IgD-negative memory B cell (primary cell): Measurements from ENCODE around the gene NRP2. TPM values are rescaled to one million over a fixed set of nuclear protein-coding genes. Genes with fewer than 3 reads are reported as not detected.
A peak's percentile ranks its signal among the peaks of the same experiment; 100 is the strongest.

Source experiments
- H3K27ac Mint-ChIP-seq, 3 donors: one replicate each; pipeline ENCODE4 v1.8.0; 2020 to 2022; ENCODE audit warnings: mild to moderate bottlenecking in 3 of 3, mixed read lengths in 3 of 3, moderate library complexity in 1 of 3
- H3K27me3 Mint-ChIP-seq: one replicate; pipeline ENCODE4 v1.8.0; 2021; ENCODE audit warnings: mixed read lengths
- H3K36me3 Mint-ChIP-seq: one replicate; pipeline ENCODE4 v1.8.0; 2020; ENCODE audit warnings: mild to moderate bottlenecking, mixed read lengths
- H3K4me1 Mint-ChIP-seq, 3 donors: one replicate each; pipeline ENCODE4 v1.8.0; 2020 to 2022; ENCODE audit warnings: mixed read lengths in 3 of 3, mild to moderate bottlenecking in 1 of 3
- H3K4me3 Mint-ChIP-seq, 4 donors: one replicate each; pipeline ENCODE4 v1.8.0; 2020 to 2022; ENCODE audit warnings: mild to moderate bottlenecking in 4 of 4, mixed read lengths in 4 of 4, moderate library complexity in 3 of 4
- H3K9me3 Mint-ChIP-seq, 3 donors: one replicate each; pipeline ENCODE4 v1.8.0; 2020 to 2021; ENCODE audit warnings: mixed read lengths in 3 of 3, mild to moderate bottlenecking in 1 of 3
- polyA plus RNA-seq: library from polyadenylated mRNA; unstranded; fragments of 300-500 nt; fragmentation: Illumina TruSeq; gene quantifications from one replicate; pipeline ENCODE4 v1.2.3, GENCODE V29; 2021

NRP2 gene
- polyA plus RNA-seq, 1 donor from 2014 or later, result 0.55 TPM

DNA sequence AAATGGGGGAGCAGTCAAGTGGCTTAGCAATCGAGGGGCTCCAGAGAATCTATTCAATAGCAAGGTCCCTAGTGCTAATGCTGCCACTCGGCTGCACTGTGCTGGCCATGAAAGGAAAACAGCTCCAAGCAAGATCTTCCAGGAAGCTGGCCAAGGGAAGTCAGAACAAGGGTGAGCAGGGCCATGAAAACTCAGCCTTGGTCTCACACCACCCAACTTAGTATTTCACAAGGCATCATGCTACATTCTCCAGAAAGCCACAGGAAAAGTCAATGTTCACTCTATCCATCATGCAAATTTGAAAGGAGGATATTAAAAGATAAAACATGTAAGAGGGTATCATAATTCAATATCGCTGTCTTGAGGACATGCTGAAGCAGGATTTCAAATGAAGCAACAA is 35.7 kb downstream of the NRP2 start:
- Mint-ChIP-seq H3K4me1 (peaks cover 19 to 33% (median 27%) of the 10 kb centered on the region in 3 donors), H3K4me3 (no peak overlapping the region), H3K27ac (peak overlapping the region in 1 of 3 donors; percentile 6), H3K9me3 (no peaks in the 10 kb centered on the region), H3K36me3 (no peaks in the 10 kb centered on the region), H3K27me3 (peaks cover 1% of the 10 kb centered on the region)

GRCh38 chr2:205719847-205720246 is 37.5 kb downstream of the NRP2 start:
- H3K4me3 Mint-ChIP-seq, result no peak overlapping the region
- H3K36me3 Mint-ChIP-seq, result no peaks in the 10 kb centered on the region
- H3K27me3 Mint-ChIP-seq, result peaks cover 1% of the 10 kb centered on the region
- H3K9me3 Mint-ChIP-seq, result no peaks in the 10 kb centered on the region
- H3K27ac Mint-ChIP-seq, result no peak overlapping the region
- H3K4me1 Mint-ChIP-seq, result peaks cover 8 to 20% (median 19%) of the 10 kb centered on the region in 3 donors

DNA sequence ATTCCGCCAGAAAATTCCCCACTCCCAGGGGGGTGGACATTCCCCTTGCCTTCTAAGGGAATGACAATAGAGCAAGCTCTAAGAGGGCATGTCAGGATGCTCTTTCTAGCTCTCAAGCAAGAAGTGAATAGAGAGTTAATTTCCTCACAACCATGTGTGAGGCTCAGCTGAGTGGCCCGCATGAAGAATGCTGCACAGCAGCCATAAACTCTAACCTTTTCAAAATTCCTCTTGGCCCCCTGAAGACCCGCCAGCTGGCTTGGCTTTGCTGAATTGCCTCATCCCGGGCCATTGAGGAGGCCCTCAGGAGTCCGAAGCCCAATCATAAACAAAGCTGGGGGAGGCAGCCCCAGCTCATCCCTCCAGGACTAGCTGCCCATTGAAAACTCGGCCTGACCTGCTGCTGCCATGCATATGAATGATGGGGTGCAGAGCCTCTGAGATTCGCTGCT is 38.2 kb downstream of the NRP2 start:
- Mint-ChIP-seq H3K4me1 (peaks cover 6 to 19% (median 18%) of the 10 kb centered on the region in 3 donors), H3K36me3 (no peaks in the 10 kb centered on the region), H3K27me3 (peaks cover 1% of the 10 kb centered on the region), H3K9me3 (no peaks in the 10 kb centered on the region), H3K4me3 (no peak overlapping the region), H3K27ac (peak overlapping the region in 1 of 3 donors; percentile 53)

DNA sequence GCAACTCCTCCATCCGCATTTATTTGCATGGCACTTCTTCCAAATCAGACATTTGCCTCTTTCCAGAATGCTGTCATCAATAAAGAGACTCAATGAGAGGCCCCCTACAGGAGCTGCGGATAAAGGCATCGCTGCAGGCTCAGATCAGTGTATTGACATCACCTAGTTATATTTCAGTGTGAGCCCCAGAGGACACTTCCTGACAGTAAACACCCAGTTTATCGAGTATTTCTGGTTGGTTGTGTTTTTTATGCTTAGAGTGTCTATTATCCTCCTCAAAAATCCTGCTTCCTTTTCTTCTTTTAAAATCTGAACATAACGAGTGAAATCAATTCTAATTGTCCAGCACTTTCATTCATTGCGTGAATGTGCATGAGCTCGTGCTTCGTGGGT is 38.8 kb downstream of the NRP2 start:
- H3K27ac Mint-ChIP-seq, result peak overlapping the region in 1 of 3 donors; percentile 53
- no peaks in the 10 kb centered on the region for H3K36me3 Mint-ChIP-seq
- H3K27me3 Mint-ChIP-seq, result peaks cover 1% of the 10 kb centered on the region
- H3K4me3 Mint-ChIP-seq, result peak overlapping the region in 1 of 4 donors; percentile 39
- no peaks in the 10 kb centered on the region for H3K9me3 Mint-ChIP-seq
- peaks cover 6 to 19% (median 18%) of the 10 kb centered on the region in 3 donors for H3K4me1 Mint-ChIP-seq

- peak overlapping the region; percentile 82 to 96 (median 85) for H3K27ac Mint-ChIP-seq
Observed at GRCh38 chr2:205722283-205722918, 40.1 kb downstream of the NRP2 start.

GRCh38 chr2:205723179-205723578 is 40.9 kb downstream of the NRP2 start:
- H3K4me3 Mint-ChIP-seq, result no peak overlapping the region
- peaks cover 1% of the 10 kb centered on the region for H3K27me3 Mint-ChIP-seq
- H3K36me3 Mint-ChIP-seq, result no peaks in the 10 kb centered on the region

More at GRCh38 chr2:205722283-205722918, 40.1 kb downstream of the NRP2 start:
- Mint-ChIP-seq H3K36me3 (no peaks in the 10 kb centered on the region), H3K9me3 (no peaks in the 10 kb centered on the region), H3K4me1 (peaks cover 6 to 18% (median 18%) of the 10 kb centered on the region in 3 donors), H3K27me3 (peaks cover 1% of the 10 kb centered on the region), H3K4me3 (peak overlapping the region in 3 of 4 donors; percentile 28 to 43 (median 30))

DNA sequence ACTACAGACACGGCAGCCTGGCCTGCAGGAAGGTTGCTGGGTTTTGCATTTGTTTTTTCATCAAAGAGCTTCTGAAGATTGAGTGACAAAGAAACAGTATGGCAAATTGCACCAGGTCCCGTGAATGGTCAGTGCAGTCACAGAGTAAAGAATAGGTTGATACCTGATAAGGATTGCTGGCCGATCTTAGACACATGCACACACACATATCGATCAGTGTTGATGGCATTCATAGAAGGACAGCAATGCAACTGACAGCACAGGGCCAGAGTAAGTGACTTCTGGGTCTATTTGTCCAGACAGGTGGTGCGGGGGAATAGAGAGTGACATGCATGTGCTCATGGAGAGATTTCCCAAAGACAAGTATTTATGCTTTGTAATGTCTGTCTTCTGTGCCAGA is 42.8 kb downstream of the NRP2 start:
- Mint-ChIP-seq H3K36me3 (peaks cover 1% of the 10 kb centered on the region), H3K27ac (no peak overlapping the region), H3K9me3 (no peaks in the 10 kb centered on the region), H3K27me3 (peaks cover 4% of the 10 kb centered on the region), H3K4me1 (peaks cover 6 to 18% (median 14%) of the 10 kb centered on the region in 3 donors), H3K4me3 (no peak overlapping the region)

More at GRCh38 chr2:205723179-205723578, 40.9 kb downstream of the NRP2 start:
- Mint-ChIP-seq H3K27ac (no peak overlapping the region), H3K4me1 (peaks cover 6 to 18% (median 14%) of the 10 kb centered on the region in 3 donors), H3K9me3 (no peaks in the 10 kb centered on the region)

- Mint-ChIP-seq H3K36me3 (peaks cover 3% of the 10 kb centered on the region), H3K4me1 (peaks cover 6 to 15% (median 12%) of the 10 kb centered on the region in 3 donors), H3K27ac (no peak overlapping the region), H3K27me3 (peaks cover 5% of the 10 kb centered on the region), H3K9me3 (no peaks in the 10 kb centered on the region), H3K4me3 (no peak overlapping the region)
Observed at GRCh38 chr2:205726506-205726905, 44.2 kb downstream of the NRP2 start.

- no peak overlapping the region for H3K4me3 Mint-ChIP-seq
- H3K36me3 Mint-ChIP-seq, result peaks cover 3% of the 10 kb centered on the region
- peaks cover 5% of the 10 kb centered on the region for H3K27me3 Mint-ChIP-seq
- no peak overlapping the region for H3K27ac Mint-ChIP-seq
- H3K9me3 Mint-ChIP-seq, result no peaks in the 10 kb centered on the region
- H3K4me1 Mint-ChIP-seq, result peaks cover 2 to 8% (median 7%) of the 10 kb centered on the region in 3 donors
Observed at GRCh38 chr2:205727174-205727573, 44.9 kb downstream of the NRP2 start.

DNA sequence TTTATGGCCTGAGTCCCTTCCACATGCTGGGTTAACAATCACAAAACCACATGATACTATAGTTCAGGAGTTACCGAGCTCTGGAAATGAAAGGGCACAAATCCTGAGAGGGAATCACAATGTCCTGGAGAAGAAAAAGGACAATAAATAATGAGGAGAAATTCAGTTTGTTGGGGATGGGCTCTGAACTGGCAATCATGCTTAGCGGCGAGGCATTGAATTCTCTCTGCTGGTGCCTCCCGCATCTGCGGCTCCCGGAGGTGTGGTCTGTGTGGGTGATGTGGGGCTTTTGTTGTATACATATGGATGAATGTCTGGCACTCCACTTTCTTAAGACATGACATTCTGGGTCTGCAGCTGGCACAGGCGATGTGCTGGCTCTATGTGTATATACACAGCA is 46.1 kb downstream of the NRP2 start:
- Mint-ChIP-seq H3K36me3 (peaks cover 3% of the 10 kb centered on the region), H3K4me3 (peak overlapping the region in 1 of 4 donors; percentile 54), H3K9me3 (no peaks in the 10 kb centered on the region), H3K27me3 (peaks cover 5% of the 10 kb centered on the region), H3K27ac (peak overlapping the region in 1 of 3 donors; percentile 78), H3K4me1 (peaks cover 0 to 3% (median 2%) of the 10 kb centered on the region in 3 donors)

- peaks cover 3% of the 10 kb centered on the region for H3K36me3 Mint-ChIP-seq
- peaks cover 0 to 3% (median 0%) of the 10 kb centered on the region in 3 donors for H3K4me1 Mint-ChIP-seq
- H3K27me3 Mint-ChIP-seq, result peaks cover 5% of the 10 kb centered on the region
- no peak overlapping the region for H3K27ac Mint-ChIP-seq
- no peak overlapping the region for H3K4me3 Mint-ChIP-seq
- H3K9me3 Mint-ChIP-seq, result no peaks in the 10 kb centered on the region
Observed at GRCh38 chr2:205730191-205730590, 47.9 kb downstream of the NRP2 start.

DNA sequence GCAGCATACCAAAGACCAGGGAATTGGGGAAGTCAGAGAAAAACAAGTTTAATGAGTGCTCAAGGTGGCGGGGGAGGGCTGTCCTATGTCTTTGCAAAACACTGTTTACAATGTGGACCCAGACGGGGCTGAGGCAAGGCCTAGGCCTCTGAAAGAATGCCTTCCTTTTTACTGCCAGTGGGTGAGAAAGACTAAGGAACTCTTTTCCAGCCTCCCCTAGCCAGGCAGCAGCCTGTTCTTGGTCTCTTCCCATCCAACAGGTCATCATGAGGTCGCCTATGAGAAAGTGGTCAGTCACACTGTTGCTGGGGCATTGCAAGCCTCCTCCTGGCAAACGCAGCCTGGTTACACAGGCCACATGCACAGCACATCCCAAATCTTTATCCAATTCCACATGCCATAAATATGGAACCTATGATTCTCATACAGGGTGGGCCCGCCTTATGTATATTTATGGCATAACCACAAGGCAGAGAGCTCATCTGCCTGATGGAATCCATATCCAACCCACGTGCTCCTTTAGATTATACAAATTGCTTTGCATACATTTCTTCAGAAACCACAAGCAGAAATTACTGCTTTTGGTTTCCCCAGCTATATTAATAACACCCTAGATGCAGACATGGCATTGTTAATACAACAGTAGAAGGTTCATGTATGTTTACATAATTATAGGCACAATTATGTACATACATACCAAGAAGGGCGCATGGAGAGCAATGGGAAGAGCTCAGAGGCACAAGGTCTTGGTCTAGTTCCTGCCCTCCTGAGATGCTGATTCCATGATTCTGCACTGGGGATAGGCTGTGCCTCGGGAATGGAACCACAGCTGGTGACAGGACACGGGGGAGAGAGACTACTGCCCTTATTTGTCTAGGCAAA is 48.6 kb downstream of the NRP2 start:
- Mint-ChIP-seq H3K4me1 (peaks cover 0 to 3% (median 0%) of the 10 kb centered on the region in 3 donors), H3K4me3 (no peak overlapping the region), H3K9me3 (no peaks in the 10 kb centered on the region), H3K27me3 (peaks cover 5% of the 10 kb centered on the region), H3K27ac (peak overlapping the region in 1 of 3 donors; percentile 20), H3K36me3 (peaks cover 3% of the 10 kb centered on the region)

DNA sequence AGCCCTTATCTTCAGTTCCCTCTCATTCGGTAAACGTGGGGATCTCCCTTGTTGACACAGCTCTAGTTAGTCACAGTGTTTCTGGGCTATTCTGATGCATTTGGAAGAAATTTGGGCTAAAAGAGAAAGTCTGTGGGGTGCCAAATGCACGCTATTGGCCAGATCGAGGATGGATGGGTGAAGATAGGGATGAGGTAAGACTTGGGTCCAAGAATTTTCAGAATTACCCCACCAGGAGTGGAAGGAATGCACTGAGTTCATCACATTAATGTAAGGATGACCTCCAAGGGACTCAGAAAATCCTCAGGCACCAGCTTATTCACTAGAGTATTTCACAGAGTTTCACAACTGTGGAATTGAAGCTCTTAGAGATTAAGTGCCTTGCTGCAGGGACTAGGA is 49.3 kb downstream of the NRP2 start:
- H3K27me3 Mint-ChIP-seq, result peaks cover 5% of the 10 kb centered on the region
- H3K9me3 Mint-ChIP-seq, result no peaks in the 10 kb centered on the region
- H3K4me1 Mint-ChIP-seq, result peaks cover 0 to 3% (median 0%) of the 10 kb centered on the region in 3 donors
- H3K36me3 Mint-ChIP-seq, result peaks cover 3% of the 10 kb centered on the region
- no peak overlapping the region for H3K4me3 Mint-ChIP-seq
- peak overlapping the region in 1 of 3 donors; percentile 20 for H3K27ac Mint-ChIP-seq

- H3K27ac Mint-ChIP-seq, result no peak overlapping the region
- H3K4me3 Mint-ChIP-seq, result no peak overlapping the region
- H3K27me3 Mint-ChIP-seq, result peaks cover 5% of the 10 kb centered on the region
- no peaks in the 10 kb centered on the region for H3K9me3 Mint-ChIP-seq
- H3K36me3 Mint-ChIP-seq, result peaks cover 3% of the 10 kb centered on the region
- H3K4me1 Mint-ChIP-seq, result peaks cover 0 to 3% (median 0%) of the 10 kb centered on the region in 3 donors
Observed at GRCh38 chr2:205732314-205732713, 50.0 kb downstream of the NRP2 start.

DNA sequence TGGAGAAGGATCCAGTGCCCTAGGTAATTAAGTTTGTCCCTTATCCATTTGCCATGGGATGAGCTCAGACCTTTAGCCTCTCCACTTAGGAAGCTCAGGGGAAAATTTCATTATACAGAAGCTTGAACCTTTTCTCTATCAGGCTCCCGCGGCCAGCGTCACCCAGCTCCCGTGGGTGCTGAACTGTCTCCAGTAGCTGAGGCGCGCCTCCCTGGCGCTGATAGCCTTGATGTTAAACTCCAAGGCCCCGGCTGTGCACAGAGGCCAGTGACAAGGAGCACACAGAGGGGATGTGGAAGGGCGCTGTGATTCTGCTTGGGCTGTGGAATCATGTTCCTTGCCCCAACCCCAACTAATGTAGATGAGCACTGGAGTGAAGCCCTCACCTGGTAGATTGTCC is 50.8 kb downstream of the NRP2 start:
- Mint-ChIP-seq H3K9me3 (no peaks in the 10 kb centered on the region), H3K4me3 (no peak overlapping the region), H3K27ac (no peak overlapping the region), H3K36me3 (peaks cover 3% of the 10 kb centered on the region), H3K4me1 (peaks cover 0 to 3% (median 0%) of the 10 kb centered on the region in 3 donors), H3K27me3 (peaks cover 5% of the 10 kb centered on the region)
